Activated naive CD8-positive, alpha-beta T cell treated with anti-CD3 and anti-CD28 coated beads, Interleukin-2, amount 50 U/mL, for 16 hours (primary cell): ENCODE measurements around the gene ZNF10.

Source experiments
- DNase-seq: peaks from one replicate; pipeline ENCODE4 v3.0.0-alpha.2; 2020; ENCODE audit warnings: low read depth, low spot score

Gene ZNF10

GRCh38 chr12:133130038-133130807, at the start of gene ZNF10, which contains the start of gene ZNF891:
Gene ZNF10, plus strand, starts transcription at chr12:133130627. Its CDS starts 13,866 bp downstream, at chr12:133144493.
Gene ZNF891, minus strand, starts transcription at chr12:133130274. Its CDS starts 8,356 bp downstream, at chr12:133121918.
- DNase-seq: peak; percentile 93

- no peak for DNase-seq
Observed at GRCh38 chr12:133081159-133081780, 49.2 kb upstream of the ZNF10 start.

- no peak for DNase-seq
Observed at GRCh38 chr12:133083345-133083744, 47.1 kb upstream of the ZNF10 start.

- DNase-seq: no peak
Observed at GRCh38 chr12:133105620-133106019, 24.8 kb upstream of the ZNF10 start.

- no peak for DNase-seq
Observed at GRCh38 chr12:133106253-133106652, 24.2 kb upstream of the ZNF10 start.

GRCh38 chr12:133107121-133107520, 23.3 kb upstream of the ZNF10 start:
- DNase-seq: no peak

GRCh38 chr12:133108150-133108549, 22.3 kb upstream of the ZNF10 start:
- no peak for DNase-seq

GRCh38 chr12:133120385-133121191, 9.8 kb upstream of the ZNF10 start:
- DNase-seq: no peak

- DNase-seq: no peak
Observed at GRCh38 chr12:133124674-133125073, 5.8 kb upstream of the ZNF10 start.

- no peak for DNase-seq
Observed at GRCh38 chr12:133129368-133130037, 924 bp upstream of the ZNF10 start.

- no peak for DNase-seq
Observed at GRCh38 chr12:133130808-133131128, 341 bp downstream of the ZNF10 start.

- no peak for DNase-seq
Observed at GRCh38 chr12:133135747-133136146, 5.3 kb downstream of the ZNF10 start.

- DNase-seq: no peak
Observed at GRCh38 chr12:133145981-133146380, 15.6 kb downstream of the ZNF10 start.

- DNase-seq: no peak
Observed at GRCh38 chr12:133156125-133156690, 25.8 kb downstream of the ZNF10 start.

GRCh38 chr12:133165776-133166175, 35.3 kb downstream of the ZNF10 start:
- no peak for DNase-seq

GRCh38 chr12:133172491-133172890, 42.1 kb downstream of the ZNF10 start:
- DNase-seq: no peak

- no peak for DNase-seq
Observed at GRCh38 chr12:133174901-133175300, 44.5 kb downstream of the ZNF10 start.

- no peak for DNase-seq
Observed at GRCh38 chr12:133180669-133181068, 50.2 kb downstream of the ZNF10 start.

- DNase-seq: peak; percentile 76
Observed at GRCh38 chr12:133181238-133181959, 51.0 kb downstream of the ZNF10 start, which contains the start of gene ZNF268. Gene ZNF268, plus strand, starts transcription at chr12:133181495. Its CDS starts 503 bp downstream, at chr12:133181998.

GRCh38 chr12:133190176-133190575, 59.7 kb downstream of the ZNF10 start:
- DNase-seq: no peak

- no peak for DNase-seq
Observed at GRCh38 chr12:133192847-133193246, 62.4 kb downstream of the ZNF10 start.
